WTC11 (cell line): ENCODE data around the gene MLXIP.

Experiments used
- CTCF ChIP-seq: fragments of 200-600 bp; IDR thresholded peaks from 2 replicates; pipeline ENCODE4 v1.8.0; 2022; ENCODE audit warnings: antibody characterized with exemption
- USF1 ChIP-seq: sonication (generic); formaldehyde crosslinking; IDR thresholded peaks from 2 replicates; pipeline ENCODE4 v1.8.0; 2022; ENCODE audit warnings: mild to moderate bottlenecking, missing genetic modification reagents

DNA sequence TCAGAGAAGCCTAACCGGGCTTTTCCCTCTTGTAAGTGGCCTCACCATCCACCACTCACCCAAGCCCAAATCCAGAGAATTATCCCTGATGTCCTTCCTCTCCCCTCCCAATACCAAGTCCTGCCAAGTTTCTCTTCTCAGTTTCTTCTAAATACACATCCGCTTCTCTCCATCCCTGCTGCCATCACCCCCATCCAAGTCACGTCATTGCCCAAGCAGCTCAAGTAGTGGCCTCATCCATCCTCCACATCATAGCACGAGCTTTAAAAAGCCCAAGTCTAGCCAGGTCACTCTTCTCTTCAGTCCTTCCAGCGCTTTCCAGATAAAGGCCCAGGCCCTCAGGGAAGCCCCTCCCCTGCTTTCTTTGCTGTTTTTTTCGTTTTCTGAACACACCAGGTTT lies 70.1 kb downstream of the MLXIP start:
- TF ChIP-seq CTCF, result no peak
- TF ChIP-seq USF1 (CRISPR knock-in tag), result no peak
